ENCODE measurements around the gene RAI1.
A peak's percentile ranks its signal among the peaks of the same experiment; 100 is the strongest.

The RAI1 gene

DNA sequence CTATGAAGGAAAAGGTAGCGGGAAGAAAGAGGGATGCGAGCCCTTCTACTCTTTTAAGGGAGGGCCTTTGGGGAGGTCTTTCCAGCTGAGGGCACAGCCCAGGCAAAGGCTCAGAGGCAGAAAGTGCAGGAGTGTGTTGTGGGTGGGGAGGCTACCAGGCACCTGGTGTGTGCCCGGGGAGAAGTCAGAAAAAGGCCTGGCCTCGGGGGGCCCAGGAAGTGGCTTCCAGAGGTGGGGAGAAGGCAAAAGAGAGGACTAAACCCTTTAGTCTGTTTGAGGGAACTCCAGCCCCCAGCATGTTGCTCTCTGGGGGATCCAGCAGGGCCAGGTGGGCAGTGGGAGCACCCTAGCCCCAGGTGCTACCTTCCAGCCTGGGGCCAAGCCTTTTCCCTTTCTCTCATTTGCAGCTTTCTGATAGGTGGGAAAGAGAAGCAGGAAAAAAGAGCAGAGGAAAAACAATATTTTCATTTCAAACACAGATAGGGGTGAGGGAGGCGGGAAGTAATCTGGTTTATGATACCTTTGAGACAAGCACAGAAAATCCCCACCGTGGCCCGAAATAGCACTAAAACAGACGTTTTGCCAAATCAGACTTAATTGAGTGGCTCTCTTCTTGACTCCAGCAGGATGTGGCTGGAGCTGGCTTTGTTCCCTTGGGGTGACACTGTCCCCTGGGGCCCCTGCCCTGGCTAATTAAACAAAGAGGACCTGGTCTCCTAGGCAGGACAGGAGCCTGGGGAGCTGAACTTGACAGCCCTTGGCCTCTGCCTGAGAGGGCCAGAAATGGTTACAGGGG is 10.4 kb downstream of the RAI1 start:
- Histone ChIP-seq H3K18ac (ENCODE audit: low read length) (no peak overlapping the region), H3K4me1 (ENCODE audit: control insufficient read depth, low read depth, low read length) (peaks cover 17% of the 10 kb centered on the region), H3K56ac (ENCODE audit: low read length) (no peak overlapping the region), H3K79me2 (ENCODE audit: control insufficient read depth, insufficient read depth, low read length) (no peaks in the 10 kb centered on the region), H3K23ac (ENCODE audit: low read length) (no peak overlapping the region), H3K27me3 (ENCODE audit: insufficient read depth, low read length, poor library complexity) (peaks cover 2% of the 10 kb centered on the region), H3K4me2 (ENCODE audit: low read length) (no peak overlapping the region), H4K8ac (ENCODE audit: low read depth, low read length) (no peak overlapping the region), H3K36me3 (ENCODE audit: control insufficient read depth, insufficient read depth, low read length) (no peaks in the 10 kb centered on the region), H3K27ac (ENCODE audit: low read depth, low read length) (no peak overlapping the region), H4K5ac (ENCODE audit: low read length) (no peak overlapping the region), H3K4ac (ENCODE audit: low read depth, low read length) (no peak overlapping the region), H2BK120ac (ENCODE audit: low read depth, low read length) (no peak overlapping the region), H3K9ac (ENCODE audit: low read length) (no peak overlapping the region), H3K4me3 (ENCODE audit: low read length) (no peak overlapping the region), H2AK5ac (ENCODE audit: low read length) (no peak overlapping the region), H3K79me1 (ENCODE audit: low read length) (no peaks in the 10 kb centered on the region), H2BK5ac (ENCODE audit: low read length) (no peak overlapping the region), H2BK15ac (replicated peaks; ENCODE audit: low read depth) (no peak overlapping the region)
- DNase-seq, result no peak
- WGBS (ENCODE audit: extremely low coverage, insufficient coverage, low lambda C conversion rate), result no CpG with 5 or more reads among the region's 8 CpGs

GRCh38 chr17:17692353-17693252 is 11.3 kb downstream of the RAI1 start:
- Histone ChIP-seq H2BK5ac (ENCODE audit: low read length) (no peak overlapping the region), H3K4me1 (ENCODE audit: control insufficient read depth, low read depth, low read length) (peaks cover 16% of the 10 kb centered on the region), H3K27me3 (ENCODE audit: insufficient read depth, low read length, poor library complexity) (peaks cover 2% of the 10 kb centered on the region), H3K4me2 (ENCODE audit: low read length) (no peak overlapping the region), H2BK120ac (ENCODE audit: low read depth, low read length) (no peak overlapping the region), H3K18ac (ENCODE audit: low read length) (no peak overlapping the region), H2AK5ac (ENCODE audit: low read length) (peak overlapping the region; percentile 88), H4K8ac (ENCODE audit: low read depth, low read length) (no peak overlapping the region), H3K4me3 (ENCODE audit: low read length) (no peak overlapping the region), H3K9ac (ENCODE audit: low read length) (peak overlapping the region; percentile 42), H2BK15ac (replicated peaks; ENCODE audit: low read depth) (no peak overlapping the region), H3K4ac (ENCODE audit: low read depth, low read length) (no peak overlapping the region), H3K36me3 (ENCODE audit: control insufficient read depth, insufficient read depth, low read length) (no peaks in the 10 kb centered on the region), H3K56ac (ENCODE audit: low read length) (peak overlapping the region; percentile 67), H4K5ac (ENCODE audit: low read length) (no peak overlapping the region), H3K27ac (ENCODE audit: low read depth, low read length) (peak overlapping the region; percentile 62), H3K79me2 (ENCODE audit: control insufficient read depth, insufficient read depth, low read length) (no peaks in the 10 kb centered on the region), H3K79me1 (ENCODE audit: low read length) (peaks cover 2% of the 10 kb centered on the region), H3K23ac (ENCODE audit: low read length) (no peak overlapping the region)
- WGBS (ENCODE audit: extremely low coverage, insufficient coverage, low lambda C conversion rate), result no CpG with 5 or more reads among the region's 9 CpGs
- DNase-seq, result no peak

DNA sequence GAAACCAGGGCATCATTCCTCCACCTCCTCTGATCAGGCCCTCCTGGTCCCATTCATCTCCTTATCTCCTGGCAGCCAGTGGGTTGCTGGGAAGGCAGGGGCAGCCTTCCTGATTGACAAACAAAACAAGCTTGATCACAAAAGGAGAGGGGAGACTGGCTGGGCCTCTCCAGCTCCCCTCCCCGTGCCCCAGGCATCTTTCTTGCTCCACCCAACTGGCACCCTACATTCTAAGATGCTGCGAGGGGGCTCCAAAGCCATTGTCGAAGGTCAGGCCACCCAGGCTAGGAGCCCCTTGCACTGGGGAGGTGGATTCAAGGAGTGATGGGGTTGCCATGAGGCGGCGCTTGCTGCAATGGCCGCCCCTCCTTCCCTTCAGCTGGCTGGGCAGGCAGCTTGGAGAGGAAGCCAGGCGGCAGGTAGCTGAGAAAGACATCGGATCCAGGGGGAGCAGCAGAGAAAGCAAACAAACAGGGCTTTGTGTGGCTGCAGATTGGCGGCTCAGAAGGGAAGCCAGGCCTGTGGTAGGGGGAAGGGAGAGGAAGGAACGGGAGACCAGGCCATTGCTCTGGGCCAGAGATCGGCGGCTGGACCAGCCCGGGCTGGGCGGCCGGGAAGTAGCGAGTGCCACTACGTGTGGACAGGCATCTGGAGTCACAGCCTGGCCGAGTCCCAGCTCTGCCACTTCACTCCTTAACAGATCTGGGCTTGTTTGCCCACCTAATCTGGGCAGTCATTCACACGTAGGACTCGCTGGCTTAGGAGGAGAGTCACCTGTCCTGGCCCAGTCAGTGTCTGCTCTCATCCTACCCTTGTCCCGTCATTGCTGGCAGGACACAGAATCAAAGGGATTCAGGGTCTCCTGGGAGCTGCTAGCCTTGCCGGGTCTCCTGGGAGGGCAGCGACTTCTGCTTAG is 12.3 kb downstream of the RAI1 start:
- peaks cover 3% of the 10 kb centered on the region for H3K79me1 ChIP-seq (ENCODE audit: low read length)
- peak overlapping the region; percentile 54 for H3K18ac ChIP-seq (ENCODE audit: low read length)
- H2BK15ac ChIP-seq (replicated peaks; ENCODE audit: low read depth), result no peak overlapping the region
- H2BK120ac ChIP-seq (ENCODE audit: low read depth, low read length), result no peak overlapping the region
- no peak overlapping the region for H3K4me2 ChIP-seq (ENCODE audit: low read length)
- peak overlapping the region; percentile 88 for H3K56ac ChIP-seq (ENCODE audit: low read length)
- peak overlapping the region; percentile 66 for H2BK5ac ChIP-seq (ENCODE audit: low read length)
- H2AK5ac ChIP-seq (ENCODE audit: low read length), result peak overlapping the region; percentile 92
- peak overlapping the region; percentile 67 for H3K9ac ChIP-seq (ENCODE audit: low read length)
- no peaks in the 10 kb centered on the region for H3K79me2 ChIP-seq (ENCODE audit: control insufficient read depth, insufficient read depth, low read length)
- no peak overlapping the region for H4K5ac ChIP-seq (ENCODE audit: low read length)
- no peak overlapping the region for H3K23ac ChIP-seq (ENCODE audit: low read length)
- WGBS (ENCODE audit: extremely low coverage, insufficient coverage, low lambda C conversion rate), result no CpG with 5 or more reads among the region's 23 CpGs
- H3K27me3 ChIP-seq (ENCODE audit: insufficient read depth, low read length, poor library complexity), result peaks cover 2% of the 10 kb centered on the region
- H4K8ac ChIP-seq (ENCODE audit: low read depth, low read length), result no peak overlapping the region
- peaks cover 21% of the 10 kb centered on the region for H3K4me1 ChIP-seq (ENCODE audit: control insufficient read depth, low read depth, low read length)
- peak overlapping the region; percentile 62 for H3K27ac ChIP-seq (ENCODE audit: low read depth, low read length)
- no peaks in the 10 kb centered on the region for H3K36me3 ChIP-seq (ENCODE audit: control insufficient read depth, insufficient read depth, low read length)
- peak; percentile 82 for DNase-seq
- H3K4me3 ChIP-seq (ENCODE audit: low read length), result no peak overlapping the region
- H3K4ac ChIP-seq (ENCODE audit: low read depth, low read length), result peak overlapping the region; percentile 74

- no CpG with 5 or more reads among the region's 90 CpGs for WGBS (ENCODE audit: extremely low coverage, insufficient coverage, low lambda C conversion rate)
These were observed 13.2 kb downstream of the RAI1 start for GRCh38 chr17:17694169-17695081.

More at GRCh38 chr17:17694169-17695081, 13.2 kb downstream of the RAI1 start:
- peak; percentile 75 for DNase-seq
- H3K79me2 ChIP-seq (ENCODE audit: control insufficient read depth, insufficient read depth, low read length), result no peaks in the 10 kb centered on the region
- no peaks in the 10 kb centered on the region for H3K36me3 ChIP-seq (ENCODE audit: control insufficient read depth, insufficient read depth, low read length)
- H4K8ac ChIP-seq (ENCODE audit: low read depth, low read length), result no peak overlapping the region
- no peak overlapping the region for H4K5ac ChIP-seq (ENCODE audit: low read length)
- peaks cover 3% of the 10 kb centered on the region for H3K79me1 ChIP-seq (ENCODE audit: low read length)
- H3K27me3 ChIP-seq (ENCODE audit: insufficient read depth, low read length, poor library complexity), result peaks cover 6% of the 10 kb centered on the region
- H2BK15ac ChIP-seq (replicated peaks; ENCODE audit: low read depth), result no peak overlapping the region
- peak overlapping the region; percentile 87 for H3K4me2 ChIP-seq (ENCODE audit: low read length)
- H2BK120ac ChIP-seq (ENCODE audit: low read depth, low read length), result peak overlapping the region; percentile 8
- H3K23ac ChIP-seq (ENCODE audit: low read length), result peak overlapping the region; percentile 66
- H3K18ac ChIP-seq (ENCODE audit: low read length), result peak overlapping the region; percentile 54
- peak overlapping the region; percentile 62 for H3K27ac ChIP-seq (ENCODE audit: low read depth, low read length)
- H3K4me3 ChIP-seq (ENCODE audit: low read length), result peak overlapping the region; percentile 47
- H2AK5ac ChIP-seq (ENCODE audit: low read length), result peak overlapping the region; percentile 92
- H3K4me1 ChIP-seq (ENCODE audit: control insufficient read depth, low read depth, low read length), result peaks cover 23% of the 10 kb centered on the region
- peak overlapping the region; percentile 88 for H3K56ac ChIP-seq (ENCODE audit: low read length)
- peak overlapping the region; percentile 90 for H3K9ac ChIP-seq (ENCODE audit: low read length)
- peak overlapping the region; percentile 66 for H2BK5ac ChIP-seq (ENCODE audit: low read length)
- H3K4ac ChIP-seq (ENCODE audit: low read depth, low read length), result peak overlapping the region; percentile 74

Measured in mesendoderm (in vitro differentiated cells).